GM19193 (cell line): ENCODE data around the gene GAGE10.
"Not testable (repeated sequence)": the region's sequence is repeated elsewhere in the genome, so short reads cannot be mapped to it uniquely, and the experiment has no call there.

Experiments used
- POLR2A ChIP-seq: IDR thresholded peaks from 4 replicates; pipeline ENCODE4 v1.6.1; 2011; ENCODE audit not compliant: insufficient read depth, insufficient read length; ENCODE audit errors: extremely low read depth

Gene GAGE10

DNA sequence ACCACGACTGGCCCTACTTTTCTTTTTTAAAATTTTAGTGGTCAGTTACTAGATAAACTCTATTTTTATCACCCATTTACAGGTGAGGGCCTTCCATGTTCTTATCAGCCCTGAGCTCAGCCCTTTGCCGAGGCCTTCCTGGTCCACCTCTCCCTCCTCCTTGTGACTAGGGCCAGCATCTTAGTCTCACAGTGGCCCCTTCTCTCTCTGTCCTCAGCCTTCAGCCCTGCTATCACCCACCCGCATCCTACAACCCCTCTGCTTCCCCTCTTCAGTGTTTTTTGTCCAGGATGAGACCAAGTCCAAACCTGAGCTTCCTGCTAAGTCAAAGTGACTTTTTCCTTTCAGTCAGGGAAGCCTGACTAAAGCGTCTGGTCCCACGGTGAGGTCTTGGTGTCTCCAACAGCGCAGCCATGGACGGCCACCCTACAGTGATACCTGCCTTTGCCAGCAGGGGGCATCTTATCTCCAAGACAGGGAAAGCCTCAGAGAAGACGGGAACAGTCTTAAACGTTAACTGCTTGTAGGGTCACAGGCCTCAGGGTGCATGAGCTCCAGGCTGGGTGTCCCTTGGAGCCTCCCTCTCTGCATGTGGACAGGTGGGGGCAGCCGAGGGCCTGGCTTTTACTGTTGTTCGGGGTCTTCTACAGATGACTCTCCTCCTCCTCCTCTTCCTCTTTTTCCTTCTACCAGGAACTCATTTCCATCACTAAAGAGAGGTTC, 11.7 kb upstream of the GAGE10 start:
- TF ChIP-seq POLR2A = no peak

DNA sequence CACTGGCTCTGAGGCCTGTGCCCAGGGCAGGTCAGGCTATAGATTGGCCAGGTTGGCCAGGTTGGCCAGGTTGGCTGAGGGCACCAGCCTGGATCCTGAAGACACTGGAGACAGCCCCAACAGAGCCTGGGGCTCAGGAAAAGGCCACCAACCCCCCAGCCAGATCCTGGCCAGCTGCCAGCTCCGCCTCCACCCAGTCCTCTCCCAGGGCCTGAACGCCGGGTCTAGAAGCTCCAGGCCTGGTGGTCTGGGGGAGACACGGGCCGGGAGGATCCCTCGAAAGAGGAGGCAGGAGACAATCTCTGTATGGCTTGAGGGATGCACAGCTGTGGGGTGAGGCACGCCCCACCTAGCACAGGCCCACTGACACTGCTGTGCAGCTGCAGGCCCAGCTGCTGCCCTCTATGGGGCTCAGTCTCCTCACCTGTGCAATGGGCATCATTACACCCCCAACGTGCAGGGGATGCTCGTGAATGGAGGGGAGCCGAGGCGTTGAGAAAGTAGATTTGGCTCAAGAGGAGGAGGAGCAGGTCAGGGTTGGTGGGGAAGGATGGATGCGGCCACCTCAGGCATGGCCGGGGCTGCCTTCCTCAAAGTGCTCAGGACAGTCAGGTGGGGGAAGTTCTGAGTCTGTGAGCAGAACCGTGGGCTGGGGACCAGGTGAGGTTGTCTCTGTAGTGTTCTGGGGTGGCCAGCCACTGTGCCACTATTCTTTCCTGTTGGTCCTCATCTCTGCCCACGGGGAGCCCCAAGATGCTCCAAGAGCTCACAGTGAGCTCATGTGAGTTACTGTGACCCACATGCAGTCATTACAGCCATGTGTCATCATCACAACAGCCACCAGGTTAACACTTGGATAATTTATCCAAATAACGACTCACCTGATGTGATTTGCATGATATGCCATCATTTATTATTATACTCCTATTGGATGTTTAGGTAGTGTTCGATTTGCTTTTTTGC, 10.8 kb upstream of the GAGE10 start:
- no peak for TF ChIP-seq POLR2A

DNA sequence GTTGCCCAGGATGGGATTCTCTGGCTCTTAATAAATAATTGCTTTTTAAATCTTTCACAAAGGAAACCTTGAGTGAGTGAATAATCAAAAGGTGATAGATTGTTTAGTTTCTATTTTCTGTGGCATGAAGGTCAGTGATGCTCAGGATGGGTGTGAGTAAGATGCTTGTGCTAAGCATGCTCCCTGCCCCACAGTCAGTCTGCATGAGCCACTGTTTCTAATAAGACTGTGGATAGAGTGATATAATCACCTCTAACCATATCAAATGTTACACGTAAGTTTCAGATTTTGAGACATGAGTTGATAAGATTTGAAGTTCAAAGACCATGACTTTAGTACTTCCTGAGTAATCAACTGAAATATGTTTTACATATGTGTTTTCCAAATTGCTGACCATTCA, 2.7 kb upstream of the GAGE10 start:
- no peak for TF ChIP-seq POLR2A

DNA sequence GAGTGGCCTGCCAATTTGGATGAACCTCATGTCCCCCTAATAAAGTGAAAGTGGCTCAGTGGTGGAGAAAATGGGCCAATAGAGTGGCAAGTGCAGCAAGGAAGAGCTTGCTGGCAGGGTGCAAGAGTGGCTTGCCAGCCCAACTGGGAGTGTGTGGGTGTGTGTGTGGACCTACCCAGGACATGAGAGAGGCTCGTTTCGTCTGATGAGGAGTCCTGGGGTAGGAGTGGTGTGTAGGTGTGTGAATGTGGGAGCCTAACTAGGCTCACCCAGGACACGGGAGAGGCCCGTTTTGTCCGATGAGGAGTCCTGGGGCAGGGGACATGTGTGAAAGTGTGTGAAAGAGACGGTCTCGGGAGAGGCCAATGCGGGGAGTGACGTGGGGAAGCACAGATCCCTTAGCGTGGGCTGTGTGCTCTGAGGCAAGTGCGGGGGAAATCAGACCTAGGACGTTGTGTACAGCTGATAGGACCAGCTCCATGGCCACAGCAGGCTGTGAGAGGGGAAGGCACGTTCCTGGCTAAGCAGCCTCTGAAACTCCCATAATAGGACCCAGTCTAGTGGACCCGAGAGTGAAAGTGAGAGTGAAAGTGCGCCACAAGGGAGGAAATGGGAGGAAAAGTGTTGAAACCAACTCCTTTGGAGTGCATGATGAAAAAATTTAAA, 5.3 kb downstream of the GAGE10 start:
- no peak for TF ChIP-seq POLR2A

DNA sequence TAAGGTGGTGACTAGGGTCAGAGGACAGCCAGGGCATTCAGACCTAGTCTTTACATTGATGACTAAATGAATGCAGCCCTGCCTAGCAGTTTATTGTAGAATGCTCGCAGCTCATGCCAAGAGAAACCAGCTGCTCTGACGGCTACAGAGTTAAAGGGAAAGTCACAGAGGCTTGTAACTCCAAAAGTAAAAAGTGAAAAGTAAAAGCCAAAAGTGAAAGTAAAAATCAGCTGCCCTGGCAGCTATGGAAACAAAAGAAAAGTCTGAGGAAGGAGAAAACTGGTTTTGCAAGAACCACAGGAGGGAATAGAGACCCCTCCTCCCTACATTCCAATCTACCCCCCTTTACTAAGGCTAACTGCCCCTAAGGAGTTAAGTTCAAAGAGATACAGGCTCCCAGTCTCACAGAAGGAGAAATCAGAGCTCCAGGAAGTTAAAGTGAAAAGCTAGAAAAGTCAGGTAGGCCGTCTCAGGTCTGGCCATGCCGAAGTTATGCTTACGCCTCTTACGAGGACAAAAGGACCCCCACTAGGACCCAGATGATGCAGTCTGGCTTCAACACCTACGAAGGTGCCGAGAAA, 6.0 kb downstream of the GAGE10 start:
- no peak for TF ChIP-seq POLR2A

DNA sequence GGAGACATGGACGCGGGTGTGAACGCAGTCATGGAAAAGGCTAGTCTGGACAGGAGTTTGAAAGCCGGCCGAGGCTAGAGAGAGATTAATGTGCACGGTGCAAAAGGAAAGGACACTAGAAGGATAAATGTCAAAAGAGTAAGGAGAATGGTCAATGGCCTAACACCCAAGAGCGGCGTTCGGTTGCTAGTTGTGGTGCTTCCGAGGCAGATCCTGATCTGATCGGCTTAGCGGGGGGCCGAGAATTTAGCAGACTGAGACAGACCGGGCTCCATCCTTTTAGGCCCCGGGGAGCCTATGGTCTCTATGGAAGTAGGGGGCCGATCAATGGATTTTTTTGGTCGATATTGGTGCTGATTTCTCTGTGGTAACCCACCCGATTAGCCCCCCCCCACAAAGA, 6.9 kb downstream of the GAGE10 start:
- TF ChIP-seq POLR2A = no peak

DNA sequence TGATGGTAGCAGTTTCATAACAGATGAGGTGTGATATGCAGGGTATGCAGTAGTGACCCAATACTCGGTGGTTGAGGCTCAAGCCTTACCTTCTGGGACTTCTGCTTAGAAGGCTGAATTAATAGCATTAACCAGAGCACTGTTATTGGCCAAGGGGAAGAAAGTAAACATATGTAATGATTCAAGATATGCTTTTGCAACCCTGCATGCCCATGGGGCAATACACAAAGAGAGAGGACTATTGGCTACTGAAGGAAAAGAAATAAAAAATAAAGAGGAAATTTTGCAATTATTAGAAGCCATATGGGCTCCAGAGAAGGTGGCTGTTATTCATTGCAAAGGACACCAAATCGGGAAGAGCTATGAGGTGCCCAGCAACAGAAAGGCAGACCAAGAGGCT, 8.7 kb downstream of the GAGE10 start:
- TF ChIP-seq POLR2A = no peak

DNA sequence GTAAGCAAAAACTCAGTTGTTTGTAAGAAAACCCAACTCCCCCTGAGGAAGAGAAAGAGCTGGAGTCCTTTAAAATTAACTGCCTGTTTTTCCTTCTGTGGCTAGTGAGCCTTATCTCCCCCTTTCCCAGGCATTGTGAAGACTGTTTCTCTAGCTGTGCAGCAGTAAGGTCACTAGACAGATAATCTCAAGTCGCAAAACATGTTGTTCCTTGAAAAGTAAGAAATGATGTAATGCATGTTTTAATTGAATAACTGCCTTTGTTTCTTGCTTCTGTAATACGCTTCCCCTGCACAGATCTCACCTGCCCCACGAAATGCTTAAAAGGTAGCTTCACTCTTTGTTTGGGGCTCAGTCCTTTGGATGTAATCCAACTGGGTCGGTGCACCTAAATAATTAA, 12.6 kb downstream of the GAGE10 start:
- no peak for TF ChIP-seq POLR2A

DNA sequence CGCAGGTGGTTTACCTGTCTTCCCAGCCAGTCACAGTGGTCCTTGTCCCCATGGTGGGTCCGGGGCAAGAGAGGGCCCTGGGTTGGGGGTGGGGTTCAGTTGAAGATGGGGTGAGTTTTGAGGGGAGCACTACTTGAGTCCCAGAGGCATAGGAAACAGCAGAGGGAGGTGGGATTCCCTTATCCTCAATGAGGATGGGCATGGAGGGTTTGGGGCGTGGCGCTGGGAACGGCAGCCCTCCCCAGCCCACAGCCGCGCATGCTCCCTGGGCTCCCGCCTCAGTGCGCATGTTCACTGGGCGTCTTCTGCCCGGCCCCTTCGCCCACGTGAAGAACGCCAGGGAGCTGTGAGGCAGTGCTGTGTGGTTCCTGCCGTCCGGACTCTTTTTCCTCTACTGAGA, 18.3 kb downstream of the GAGE10 start, which contains the start of gene GAGE12J:
TSS of gene GAGE12J (plus strand) at position 301 of the 400 bp plus-strand sequence. CDS start 1,157 bp downstream, outside the sequence.
- not testable (repeated sequence) for TF ChIP-seq POLR2A

DNA sequence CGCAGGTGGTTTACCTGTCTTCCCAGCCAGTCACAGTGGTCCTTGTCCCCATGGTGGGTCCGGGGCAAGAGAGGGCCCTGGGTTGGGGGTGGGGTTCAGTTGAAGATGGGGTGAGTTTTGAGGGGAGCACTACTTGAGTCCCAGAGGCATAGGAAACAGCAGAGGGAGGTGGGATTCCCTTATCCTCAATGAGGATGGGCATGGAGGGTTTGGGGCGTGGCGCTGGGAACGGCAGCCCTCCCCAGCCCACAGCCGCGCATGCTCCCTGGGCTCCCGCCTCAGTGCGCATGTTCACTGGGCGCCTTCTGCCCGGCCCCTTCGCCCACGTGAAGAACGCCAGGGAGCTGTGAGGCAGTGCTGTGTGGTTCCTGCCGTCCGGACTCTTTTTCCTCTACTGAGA, 27.8 kb downstream of the GAGE10 start, which contains the start of gene GAGE13:
TSS of gene GAGE13 (plus strand) at position 301 of the 400 bp plus-strand sequence. CDS start 1,156 bp downstream, outside the sequence.
- not testable (repeated sequence) for TF ChIP-seq POLR2A
